H1 (cell line): ENCODE data around the gene NR3C1.

Source experiments
- CTCF ChIP-seq, 3 experiments: IDR thresholded peaks; 1 replicate in 2 of 3; 2 replicates in 1 of 3; pipeline versions ENCODE4 v1.5.1 to v1.6.1; 2011; ENCODE audit warnings: low read length in 3 of 3, mild to moderate bottlenecking in 3 of 3, inconsistent platforms in 2 of 3, low read depth in 1 of 3, moderate library complexity in 1 of 3; ENCODE audit not compliant: insufficient read depth in 1 of 3; ENCODE audit errors: control extremely low read depth in 1 of 3
- POLR2A ChIP-seq, 2 experiments: IDR thresholded peaks; 1 replicate in 1 of 2; 2 replicates in 1 of 2; pipeline ENCODE4 v1.6.1; 2011; ENCODE audit warnings: low read depth in 2 of 2, low read length in 2 of 2, mild to moderate bottlenecking in 2 of 2; ENCODE audit errors: control extremely low read depth in 1 of 2
- RFX5 ChIP-seq: IDR thresholded peaks from 2 replicates; pipeline ENCODE4 v1.6.1; 2011; ENCODE audit warnings: low read depth, low read length, improper control_type of control experiment, borderline replicate concordance

GRCh38 chr5:143398451-143399237, 4.8 kb downstream of the NR3C1 start:
- no peak for TF ChIP-seq POLR2A (IDR thresholded peaks at IDR 0.05; ENCODE audit: control extremely low read depth in 1 of 2, low read depth in 2 of 2, low read length in 2 of 2)
- TF ChIP-seq RFX5, result no peak
- no peak for TF ChIP-seq CTCF (IDR thresholded peaks at IDR 0.05; ENCODE audit: control extremely low read depth in 1 of 3, insufficient read depth in 1 of 3, low read depth in 1 of 3, low read length in 3 of 3)
